ENCODE results near the gene TMEM182.

Gene TMEM182

GRCh38 chr2:102801858-102802699 is 40.2 kb downstream of the TMEM182 start:
- H3K9ac ChIP-seq (ENCODE audit: low read depth, low read length), result no peak overlapping the region
- peaks cover 38% of the 10 kb centered on the region for H3K9me3 ChIP-seq (ENCODE audit: control insufficient read depth, insufficient read depth, low read length)
- no peaks in the 10 kb centered on the region for H3K27me3 ChIP-seq (ENCODE audit: control insufficient read depth, insufficient read depth, low read length)
- no peaks in the 10 kb centered on the region for H3K4me1 ChIP-seq (ENCODE audit: control insufficient read depth, insufficient read depth, low read length)
- H3K4me3 ChIP-seq (ENCODE audit: low read depth, low read length), result no peak overlapping the region
- H3K36me3 ChIP-seq (ENCODE audit: control insufficient read depth, insufficient read depth, low read length), result peaks cover 8% of the 10 kb centered on the region; the same call in 1 of the 2 replicates
- no peak overlapping the region for H3K27ac ChIP-seq (ENCODE audit: low read depth, low read length)

GRCh38 chr2:102803041-102803896 is 41.4 kb downstream of the TMEM182 start:
- no peak overlapping the region for H3K27ac ChIP-seq (ENCODE audit: low read depth, low read length)
- no peaks in the 10 kb centered on the region for H3K27me3 ChIP-seq (ENCODE audit: control insufficient read depth, insufficient read depth, low read length)
- no peak overlapping the region for H3K4me3 ChIP-seq (ENCODE audit: low read depth, low read length)
- H3K4me1 ChIP-seq (ENCODE audit: control insufficient read depth, insufficient read depth, low read length), result no peaks in the 10 kb centered on the region
- H3K9ac ChIP-seq (ENCODE audit: low read depth, low read length), result no peak overlapping the region
- H3K9me3 ChIP-seq (ENCODE audit: control insufficient read depth, insufficient read depth, low read length), result peaks cover 38% of the 10 kb centered on the region
- H3K36me3 ChIP-seq (ENCODE audit: control insufficient read depth, insufficient read depth, low read length), result peaks cover 6% of the 10 kb centered on the region; the same call in 1 of the 2 replicates

DNA sequence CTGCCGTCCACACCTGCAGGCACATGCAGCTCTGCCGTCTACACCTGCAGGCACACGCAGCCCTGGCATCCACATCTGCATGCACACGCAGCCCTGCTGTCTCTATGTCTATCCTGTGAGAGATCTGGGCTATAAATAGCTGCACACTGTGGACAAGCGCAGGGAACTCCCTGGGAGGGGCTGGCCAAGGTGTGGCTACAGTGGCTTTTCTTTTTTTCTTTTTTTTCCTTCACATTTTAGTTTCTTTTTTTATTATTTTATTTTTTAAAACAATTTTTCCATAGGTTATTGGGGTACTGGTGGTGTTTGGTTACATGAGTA is 42.0 kb downstream of the TMEM182 start:
- H3K36me3 ChIP-seq (ENCODE audit: control insufficient read depth, insufficient read depth, low read length), result peaks cover 5% of the 10 kb centered on the region; the same call in 1 of the 2 replicates
- peaks cover 38% of the 10 kb centered on the region for H3K9me3 ChIP-seq (ENCODE audit: control insufficient read depth, insufficient read depth, low read length)
- H3K9ac ChIP-seq (ENCODE audit: low read depth, low read length), result no peak overlapping the region
- no peaks in the 10 kb centered on the region for H3K4me1 ChIP-seq (ENCODE audit: control insufficient read depth, insufficient read depth, low read length)
- no peak overlapping the region for H3K4me3 ChIP-seq (ENCODE audit: low read depth, low read length)
- H3K27me3 ChIP-seq (ENCODE audit: control insufficient read depth, insufficient read depth, low read length), result no peaks in the 10 kb centered on the region
- no peak overlapping the region for H3K27ac ChIP-seq (ENCODE audit: low read depth, low read length)

DNA sequence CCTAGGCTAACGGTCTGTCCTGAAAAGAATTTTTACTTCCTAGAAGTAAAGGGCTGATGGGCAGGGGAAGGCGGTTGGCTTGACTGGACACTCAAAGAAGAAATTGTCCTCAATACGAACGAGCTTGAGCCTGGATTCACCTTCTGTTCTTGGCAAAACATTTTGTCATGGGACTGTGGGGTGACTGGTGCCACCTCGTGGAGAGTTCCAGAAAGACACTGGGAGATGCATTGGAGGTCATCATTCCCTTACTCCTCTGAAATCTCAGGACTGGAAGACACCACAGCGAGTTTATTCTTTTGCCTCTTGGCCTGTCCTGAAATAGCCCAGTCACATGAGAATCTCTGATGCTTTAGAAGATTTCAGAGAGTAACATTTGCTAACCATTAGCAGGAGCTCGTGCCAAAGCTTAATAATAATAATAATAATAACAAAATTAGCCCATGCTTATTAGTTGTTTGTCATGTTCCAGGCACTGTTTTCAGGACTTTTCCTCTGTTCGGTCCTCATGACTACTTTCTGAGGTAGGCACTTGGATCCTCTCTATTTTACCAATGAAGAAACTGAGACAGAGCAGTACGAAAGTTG is 44.5 kb downstream of the TMEM182 start:
- Histone ChIP-seq H3K4me1 (ENCODE audit: control insufficient read depth, insufficient read depth, low read length) (no peaks in the 10 kb centered on the region), H3K27ac (ENCODE audit: low read depth, low read length) (no peak overlapping the region), H3K9me3 (ENCODE audit: control insufficient read depth, insufficient read depth, low read length) (peaks cover 13% of the 10 kb centered on the region), H3K4me3 (ENCODE audit: low read depth, low read length) (no peak overlapping the region), H3K9ac (ENCODE audit: low read depth, low read length) (no peak overlapping the region), H3K36me3 (ENCODE audit: control insufficient read depth, insufficient read depth, low read length) (no peaks in the 10 kb centered on the region), H3K27me3 (ENCODE audit: control insufficient read depth, insufficient read depth, low read length) (no peaks in the 10 kb centered on the region)

DNA sequence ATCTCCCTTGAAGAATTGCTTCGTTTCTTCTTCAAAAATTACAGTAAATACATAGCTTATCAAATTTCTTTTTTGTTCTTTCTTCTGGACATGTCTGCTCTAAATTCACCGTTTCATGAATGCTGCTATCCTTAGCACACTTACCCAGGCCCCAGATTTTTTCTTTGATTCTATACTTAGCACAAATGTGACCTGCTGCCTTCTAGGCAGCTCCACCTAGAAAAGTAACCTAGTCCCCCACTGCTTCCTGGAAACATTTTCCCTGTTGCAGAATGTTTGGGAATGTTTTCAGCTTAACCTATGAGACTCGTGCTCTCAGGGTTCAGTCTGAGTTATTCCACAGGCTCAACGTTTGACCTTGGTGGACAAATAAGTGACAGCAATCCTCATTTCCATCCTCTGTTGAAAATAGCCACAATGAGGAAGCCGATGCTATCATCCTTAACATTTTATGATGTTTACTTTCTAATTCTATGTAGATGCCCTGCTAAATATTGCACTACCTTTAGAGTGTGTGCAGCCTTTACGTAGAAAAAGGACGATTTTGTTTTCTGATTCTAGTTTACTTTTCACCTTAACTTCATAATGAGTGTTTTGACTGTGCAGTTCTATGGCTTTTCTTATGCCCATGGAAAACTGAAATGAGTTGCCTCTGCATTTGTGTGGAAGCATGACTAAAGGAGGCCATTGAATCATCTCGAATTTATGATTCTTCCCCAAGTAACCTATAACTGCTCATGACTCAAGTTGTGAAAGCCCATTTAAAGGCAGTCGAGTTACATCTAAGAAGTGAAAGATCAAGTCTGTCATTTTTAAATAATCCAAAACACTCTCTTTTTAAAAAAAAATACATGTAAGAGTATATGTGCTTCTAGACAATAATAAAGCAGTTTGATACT is 47.7 kb downstream of the TMEM182 start:
- Histone ChIP-seq H3K4me1 (ENCODE audit: control insufficient read depth, insufficient read depth, low read length) (no peaks in the 10 kb centered on the region), H3K27me3 (ENCODE audit: control insufficient read depth, insufficient read depth, low read length) (no peaks in the 10 kb centered on the region), H3K27ac (ENCODE audit: low read depth, low read length) (no peak overlapping the region), H3K9me3 (ENCODE audit: control insufficient read depth, insufficient read depth, low read length) (no peaks in the 10 kb centered on the region), H3K9ac (ENCODE audit: low read depth, low read length) (no peak overlapping the region), H3K4me3 (ENCODE audit: low read depth, low read length) (no peak overlapping the region), H3K36me3 (ENCODE audit: control insufficient read depth, insufficient read depth, low read length) (no peaks in the 10 kb centered on the region)

- H3K36me3 ChIP-seq (ENCODE audit: control insufficient read depth, insufficient read depth, low read length), result no peaks in the 10 kb centered on the region
- H3K4me1 ChIP-seq (ENCODE audit: control insufficient read depth, insufficient read depth, low read length), result no peaks in the 10 kb centered on the region
- H3K4me3 ChIP-seq (ENCODE audit: low read depth, low read length), result no peak overlapping the region
- H3K27ac ChIP-seq (ENCODE audit: low read depth, low read length), result no peak overlapping the region
- H3K9ac ChIP-seq (ENCODE audit: low read depth, low read length), result no peak overlapping the region
- no peaks in the 10 kb centered on the region for H3K27me3 ChIP-seq (ENCODE audit: control insufficient read depth, insufficient read depth, low read length)
- no peaks in the 10 kb centered on the region for H3K9me3 ChIP-seq (ENCODE audit: control insufficient read depth, insufficient read depth, low read length)
Observed at GRCh38 chr2:102815285-102815684, 53.5 kb downstream of the TMEM182 start.

DNA sequence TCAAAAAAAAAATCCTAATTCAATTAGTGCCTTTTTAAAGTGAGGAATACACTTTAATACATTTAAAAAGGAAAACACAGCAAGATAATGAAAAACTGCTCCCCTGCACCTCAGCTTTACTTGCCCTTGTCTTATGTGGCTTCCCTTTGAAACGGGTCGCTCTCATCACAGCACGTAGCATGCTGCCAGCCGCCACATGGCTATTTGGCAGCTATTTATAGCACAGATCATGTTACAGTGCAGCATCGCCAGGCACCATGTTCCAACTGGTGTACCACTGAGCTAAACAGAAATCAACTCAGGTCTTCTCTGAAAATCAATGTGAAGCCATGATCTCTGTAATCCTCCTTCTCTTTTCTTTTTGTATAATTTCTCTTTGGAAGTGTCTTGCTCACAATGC is 65.1 kb downstream of the TMEM182 start:
- no peaks in the 10 kb centered on the region for H3K27me3 ChIP-seq (ENCODE audit: control insufficient read depth, insufficient read depth, low read length)
- no peak overlapping the region for H3K27ac ChIP-seq (ENCODE audit: low read depth, low read length)
- H3K4me1 ChIP-seq (ENCODE audit: control insufficient read depth, insufficient read depth, low read length), result 0 out of 2 replicates have a peak, but pooled peaks cover 5% of the 10 kb centered on the region
- H3K9ac ChIP-seq (ENCODE audit: low read depth, low read length), result no peak overlapping the region
- no peaks in the 10 kb centered on the region for H3K36me3 ChIP-seq (ENCODE audit: control insufficient read depth, insufficient read depth, low read length)
- no peaks in the 10 kb centered on the region for H3K9me3 ChIP-seq (ENCODE audit: control insufficient read depth, insufficient read depth, low read length)
- H3K4me3 ChIP-seq (ENCODE audit: low read depth, low read length), result no peak overlapping the region

DNA sequence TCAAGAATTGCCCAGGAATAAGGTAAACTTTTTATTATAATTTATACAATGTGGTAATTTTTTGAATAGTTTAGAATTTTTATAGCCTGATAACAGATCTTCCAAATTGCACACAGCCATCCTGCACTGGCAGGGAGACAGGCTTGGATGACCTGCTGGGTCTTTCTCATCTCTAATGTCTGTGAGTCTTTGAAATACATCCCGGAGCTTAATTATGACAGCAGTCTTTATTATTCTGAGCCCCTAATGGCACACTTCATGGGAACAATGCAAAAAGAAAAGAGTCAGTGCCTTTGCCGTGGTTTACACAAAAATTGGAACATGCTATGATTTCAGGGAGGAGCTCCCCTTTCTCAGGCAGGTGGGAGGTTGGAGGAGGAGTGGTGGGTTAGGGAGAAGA is 71.0 kb downstream of the TMEM182 start:
- H3K27ac ChIP-seq (ENCODE audit: low read depth, low read length), result no peak overlapping the region
- no peaks in the 10 kb centered on the region for H3K4me1 ChIP-seq (ENCODE audit: control insufficient read depth, insufficient read depth, low read length)
- H3K9ac ChIP-seq (ENCODE audit: low read depth, low read length), result no peak overlapping the region
- no peaks in the 10 kb centered on the region for H3K27me3 ChIP-seq (ENCODE audit: control insufficient read depth, insufficient read depth, low read length)
- H3K9me3 ChIP-seq (ENCODE audit: control insufficient read depth, insufficient read depth, low read length), result no peaks in the 10 kb centered on the region
- H3K36me3 ChIP-seq (ENCODE audit: control insufficient read depth, insufficient read depth, low read length), result no peaks in the 10 kb centered on the region
- H3K4me3 ChIP-seq (ENCODE audit: low read depth, low read length), result no peak overlapping the region

DNA sequence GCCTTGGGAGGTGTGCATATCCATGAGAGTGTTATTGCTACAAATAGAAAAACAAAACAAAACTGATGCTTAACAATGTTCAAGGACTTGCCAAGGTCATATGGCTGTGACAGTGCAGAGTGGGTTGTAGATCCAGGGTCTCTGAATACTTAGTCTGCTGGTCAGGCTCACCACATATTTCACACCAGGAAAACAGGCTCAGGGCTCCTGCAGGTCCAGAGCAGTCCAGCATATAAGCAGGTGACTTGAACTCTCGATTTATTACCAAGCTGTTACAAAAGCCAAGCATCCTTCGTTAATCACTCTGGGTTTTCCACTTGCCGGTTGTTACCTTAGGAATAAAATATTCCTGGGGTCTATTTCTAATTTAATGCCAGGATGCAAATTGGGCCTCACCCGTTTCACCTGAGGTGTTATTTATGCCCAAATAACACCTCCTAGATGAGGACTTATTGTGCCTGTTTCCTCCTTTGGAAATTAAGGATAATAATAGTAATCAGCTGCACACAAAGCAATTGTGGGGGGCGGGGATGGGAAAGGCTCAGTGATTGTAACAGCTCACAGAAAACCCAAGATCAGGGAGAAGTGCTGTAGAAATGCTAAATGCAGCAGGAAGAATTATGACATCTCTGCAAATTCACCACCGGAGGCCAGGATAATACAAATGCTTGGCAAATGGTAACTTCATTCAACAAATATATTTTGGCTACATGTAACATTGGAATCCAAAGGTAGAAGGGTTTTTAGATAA is 72.9 kb downstream of the TMEM182 start:
- no peak overlapping the region for H3K27ac ChIP-seq (ENCODE audit: low read depth, low read length)
- H3K4me1 ChIP-seq (ENCODE audit: control insufficient read depth, insufficient read depth, low read length), result peaks cover 3% of the 10 kb centered on the region
- no peaks in the 10 kb centered on the region for H3K9me3 ChIP-seq (ENCODE audit: control insufficient read depth, insufficient read depth, low read length)
- H3K36me3 ChIP-seq (ENCODE audit: control insufficient read depth, insufficient read depth, low read length), result no peaks in the 10 kb centered on the region
- no peak overlapping the region for H3K9ac ChIP-seq (ENCODE audit: low read depth, low read length)
- H3K4me3 ChIP-seq (ENCODE audit: low read depth, low read length), result no peak overlapping the region
- H3K27me3 ChIP-seq (ENCODE audit: control insufficient read depth, insufficient read depth, low read length), result no peaks in the 10 kb centered on the region

All from HUES48 (cell line).